Heart left ventricle (tissue), 13 donors: ENCODE measurements around the gene PER1.
A peak's percentile ranks its signal among the peaks of the same experiment; 100 is the strongest.

ENCODE experiments used
- CTCF ChIP-seq, 12 donors: fragments of 200-600 bp; sonication (generic) in 4 of 12; IDR thresholded peaks; one replicate each; pipeline versions ENCODE4 v1.5.0 to v1.8.0; 2018 to 2022; ENCODE audit warnings: antibody characterized with exemption in 12 of 12, mild to moderate bottlenecking in 5 of 12
- POLR2A ChIP-seq, 2 donors: fragments of 450-650 bp; IDR thresholded peaks; one replicate each; pipeline ENCODE4 v1.6.1; 2017; ENCODE audit warnings: antibody characterized with exemption in 2 of 2, mild to moderate bottlenecking in 2 of 2, moderate library complexity in 2 of 2
- donor health status: ischemic (EF 13 %, LVEDD 7.1; RV severe dilation, severe dysfunction).
- donor health status: DM: no; HTN: yes; CAD: no.
- donor health status: DM: no; HTN: no; CAD: no.
- donor health status: ischemic (EF 25% LVEDD 6.9; RV normal size, moderate dysfunction).
- donor health status: ischemic (EF 25% LVEDD 5.7; RV mildly dilated, moderate dysfunction).
- donor health status: ischemic (EF 35%, LVEDD 5.7; RV mildly dilated, moderate dysfunction).
- donor health status: nonischemic (EF 11% LVEDD 7.7; RV severe dilation, severe dysfunction).
- donor health status: DM: yes; HTN: yes; CAD: no.
- donor health status: PGD.
- donor health status: ischemic (EF 29% LVEDD 5.4; RV normal size, mild dysfunction).
- donor health status: nonischemic (EF 23%, LVEDD 6.1; RV moderate dilation, normal function).

GRCh38 chr17:8189711-8190477 is 37.7 kb upstream of the PER1 start, which contains the start of gene BORCS6:
- TF ChIP-seq POLR2A (IDR thresholded peaks at IDR 0.05) = peak in 1 of 2 donors; percentile 88
- TF ChIP-seq CTCF (IDR thresholded peaks at IDR 0.05) = peak in 5 of 12 donors; percentile 10 to 23 (median 12)
